ENCODE results near the gene RCHY1. TPM values are rescaled to one million over a fixed set of nuclear protein-coding genes. Genes with fewer than 3 reads are reported as not detected.
A peak's percentile ranks its signal among the peaks of the same experiment; 100 is the strongest.

Gene RCHY1
- total RNA-seq, 1 experiment from 2014 or later, result 38.3 TPM

- H3K4me1 Mint-ChIP-seq (ENCODE audit: insufficient read depth, unreplicated experiment), result peaks cover 16% of the 10 kb centered on the region
- peak; percentile 20 for DNase-seq (ENCODE audit: unreplicated experiment)
- no peak overlapping the region for H3K4me3 Mint-ChIP-seq (ENCODE audit: unreplicated experiment)
- TF ChIP-seq CTCF (IDR thresholded peaks at IDR 0.05; ENCODE audit: unreplicated experiment), result no peak
- H3K27me3 Mint-ChIP-seq (ENCODE audit: insufficient read depth, unreplicated experiment), result no peaks in the 10 kb centered on the region
- intact Hi-C loops (cut with micrococcal nuclease), result loop anchor here (10.0 kb wide), 1 partner anchor 622 kb away; no protein-coding TSS in a partner anchor
- H3K36me3 Mint-ChIP-seq (ENCODE audit: insufficient read depth, unreplicated experiment), result peaks cover 58% of the 10 kb centered on the region
- ChIA-PET CTCF (interaction anchor here (0.5 to 0.6 kb wide), 2 partner anchors 162 to 211 kb away, joined by 3 read pairs; no protein-coding TSS in a partner anchor), POLR2A (interaction anchor here (0.7 to 3.9 kb wide), 5 partner anchors 13 to 1520 kb away, joined by 3 to 34 read pairs (median 3); partner anchors contain the start of genes RCHY1 and THAP6)
- no TSS peak for BruUV-seq (replicated peaks)
- peaks cover 18% of the 10 kb centered on the region for H3K9me3 Mint-ChIP-seq (ENCODE audit: unreplicated experiment)
- H3K27ac Mint-ChIP-seq (ENCODE audit: low read depth, unreplicated experiment), result no peak overlapping the region
Measured at GRCh38 chr4:75497133-75497532, 17.1 kb downstream of the RCHY1 start.

- H3K27me3 Mint-ChIP-seq (ENCODE audit: insufficient read depth, unreplicated experiment), result no peaks in the 10 kb centered on the region
- intact Hi-C loops (cut with micrococcal nuclease), result loop anchor here (10.0 kb wide), 1 partner anchor 622 kb away; no protein-coding TSS in a partner anchor
- H3K4me1 Mint-ChIP-seq (ENCODE audit: insufficient read depth, unreplicated experiment), result peaks cover 16% of the 10 kb centered on the region
- no TSS peak for BruUV-seq (replicated peaks)
- peaks cover 18% of the 10 kb centered on the region for H3K9me3 Mint-ChIP-seq (ENCODE audit: unreplicated experiment)
- H3K36me3 Mint-ChIP-seq (ENCODE audit: insufficient read depth, unreplicated experiment), result peaks cover 55% of the 10 kb centered on the region
- peak overlapping the region; percentile 77 for H3K27ac Mint-ChIP-seq (ENCODE audit: low read depth, unreplicated experiment)
- POLR2A ChIA-PET, result interaction anchor here (0.8 to 3.9 kb wide), 4 partner anchors 12 to 18 kb away, joined by 3 to 34 read pairs (median 8); partner anchors contain the start of genes RCHY1 and THAP6
- DNase-seq (ENCODE audit: unreplicated experiment), result no peak
- H3K4me3 Mint-ChIP-seq (ENCODE audit: unreplicated experiment), result no peak overlapping the region
- no peak for TF ChIP-seq CTCF (IDR thresholded peaks at IDR 0.05; ENCODE audit: unreplicated experiment)
- CTCF ChIA-PET, result interaction anchor here (0.6 to 0.7 kb wide), 2 partner anchors 18 to 75 kb away, joined by 4 read pairs; no protein-coding TSS in a partner anchor
Measured at GRCh38 chr4:75496406-75496805, 17.8 kb downstream of the RCHY1 start.

- Mint-ChIP-seq H3K27ac (ENCODE audit: low read depth, unreplicated experiment) (peak overlapping the region; percentile 77), H3K4me3 (ENCODE audit: unreplicated experiment) (no peak overlapping the region), H3K9me3 (ENCODE audit: unreplicated experiment) (peaks cover 18% of the 10 kb centered on the region), H3K4me1 (ENCODE audit: insufficient read depth, unreplicated experiment) (peaks cover 16% of the 10 kb centered on the region), H3K36me3 (ENCODE audit: insufficient read depth, unreplicated experiment) (peaks cover 51% of the 10 kb centered on the region), H3K27me3 (ENCODE audit: insufficient read depth, unreplicated experiment) (no peaks in the 10 kb centered on the region)
- intact Hi-C loops (cut with micrococcal nuclease), result loop anchor here (10.0 kb wide), 1 partner anchor 621 kb away; no protein-coding TSS in a partner anchor
- ChIA-PET CTCF (interaction anchor here (0.7 kb wide), 1 partner anchor 74 kb away, joined by 4 read pairs; no protein-coding TSS in a partner anchor), POLR2A (interaction anchor here (1.4 to 3.9 kb wide), 5 partner anchors 10 to 563 kb away, joined by 3 to 34 read pairs (median 5); partner anchors contain the start of genes PARM1, RCHY1 and THAP6)
- no peak for TF ChIP-seq CTCF (IDR thresholded peaks at IDR 0.05; ENCODE audit: unreplicated experiment)
- DNase-seq (ENCODE audit: unreplicated experiment), result no peak
- BruUV-seq (replicated peaks), result no TSS peak
Measured at GRCh38 chr4:75495476-75495875, 18.7 kb downstream of the RCHY1 start.

DNA sequence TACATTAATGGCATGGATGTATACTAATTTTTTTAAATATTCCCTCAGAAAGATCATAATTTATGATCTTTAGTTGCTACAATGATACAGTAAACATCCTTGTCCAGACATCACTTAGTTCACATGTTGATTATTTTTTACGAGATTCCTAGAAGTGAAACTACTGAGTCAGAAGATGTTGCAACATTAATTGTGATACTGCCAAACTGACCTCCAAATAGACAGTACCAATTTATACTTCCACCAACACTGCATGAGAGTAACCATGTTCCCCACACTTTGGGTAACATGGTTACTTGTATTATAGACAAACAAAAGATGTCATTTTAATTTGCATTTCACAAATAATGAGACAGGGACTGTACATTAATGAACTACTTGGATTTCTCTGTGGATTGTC, 19.6 kb downstream of the RCHY1 start:
- no peak for TF ChIP-seq CTCF (IDR thresholded peaks at IDR 0.05; ENCODE audit: unreplicated experiment)
- POLR2A ChIA-PET, result interaction anchor here (1.4 to 3.9 kb wide), 6 partner anchors 11 to 562 kb away, joined by 3 to 34 read pairs (median 8); partner anchors contain the start of genes PARM1, RCHY1 and THAP6
- H3K4me3 Mint-ChIP-seq (ENCODE audit: unreplicated experiment), result no peak overlapping the region
- BruUV-seq (replicated peaks), result no TSS peak
- DNase-seq (ENCODE audit: unreplicated experiment), result peak; percentile 82
- no peaks in the 10 kb centered on the region for H3K27me3 Mint-ChIP-seq (ENCODE audit: insufficient read depth, unreplicated experiment)
- CTCF ChIA-PET, result interaction anchor here (0.7 kb wide), 1 partner anchor 81 kb away, joined by 3 read pairs; no protein-coding TSS in a partner anchor
- H3K36me3 Mint-ChIP-seq (ENCODE audit: insufficient read depth, unreplicated experiment), result peaks cover 51% of the 10 kb centered on the region
- peak overlapping the region; percentile 25 for H3K27ac Mint-ChIP-seq (ENCODE audit: low read depth, unreplicated experiment)
- intact Hi-C loops (cut with micrococcal nuclease), result loop anchor here (5.0 to 10.0 kb wide), 2 partner anchors 562 to 620 kb away; partner anchors contain the start of gene PARM1
- H3K4me1 Mint-ChIP-seq (ENCODE audit: insufficient read depth, unreplicated experiment), result peaks cover 16% of the 10 kb centered on the region
- H3K9me3 Mint-ChIP-seq (ENCODE audit: unreplicated experiment), result peaks cover 18% of the 10 kb centered on the region
